GM18499 (cell line): Measurements from ENCODE around the gene SLC25A45.
"Not testable (repeated sequence)": the region's sequence is repeated elsewhere in the genome, so short reads cannot be mapped to it uniquely, and the experiment has no call there.

Source experiments
- ATAC-seq: cut with Tn5 transposase; IDR thresholded peaks from one replicate; pipeline ENCODE4 v1.9.1; 2021; ENCODE audit warnings: moderate number of reproducible peaks; ENCODE audit not compliant: insufficient read depth, unreplicated experiment

The SLC25A45 gene

GRCh38 chr11:65421794-65422632 lies 39.6 kb upstream of the SLC25A45 start:
- no peak for ATAC-seq

DNA sequence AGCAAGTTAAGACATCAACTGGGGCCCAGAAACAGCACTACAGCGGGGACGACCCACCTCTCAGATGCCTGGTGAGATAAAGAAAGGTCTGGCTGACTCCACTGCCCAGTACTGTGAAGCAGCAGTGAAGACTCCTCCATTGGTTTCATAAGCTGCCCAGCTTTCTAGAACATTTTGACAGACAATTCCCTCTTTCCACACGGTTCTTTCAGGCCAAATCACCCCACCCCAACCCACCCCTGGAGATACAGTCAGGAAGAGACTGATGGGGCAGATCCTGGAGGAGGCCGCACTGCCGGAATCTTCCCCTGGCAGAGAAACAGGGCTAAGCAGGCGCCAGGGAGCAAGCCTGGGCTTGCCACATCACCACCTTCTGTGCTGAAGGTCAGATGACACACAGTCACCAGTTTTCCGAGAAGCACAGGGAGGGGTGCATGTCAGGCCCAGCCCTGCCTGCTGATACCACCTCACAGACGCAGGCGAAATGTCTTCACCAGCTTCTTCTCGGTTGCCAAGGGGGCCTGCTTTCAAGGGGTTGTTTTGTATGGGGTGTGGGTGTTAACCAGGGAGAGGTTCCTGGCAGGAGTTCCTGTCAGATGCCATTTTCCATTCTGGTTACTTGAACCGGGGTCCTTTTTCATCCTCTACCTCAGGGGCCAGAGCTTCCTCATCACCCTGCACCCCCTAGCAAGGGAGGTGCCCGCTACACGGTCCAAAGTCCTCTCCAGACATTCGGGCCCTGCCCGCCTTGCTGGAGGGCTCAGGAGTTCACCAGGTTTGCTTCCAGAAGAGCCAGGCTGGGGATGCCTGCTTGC lies 38.7 kb upstream of the SLC25A45 start:
- no peak for ATAC-seq

GRCh38 chr11:65420506-65420905 lies 38.1 kb upstream of the SLC25A45 start:
- ATAC-seq = no peak

GRCh38 chr11:65419772-65420481 lies 37.5 kb upstream of the SLC25A45 start:
- ATAC-seq = no peak

DNA sequence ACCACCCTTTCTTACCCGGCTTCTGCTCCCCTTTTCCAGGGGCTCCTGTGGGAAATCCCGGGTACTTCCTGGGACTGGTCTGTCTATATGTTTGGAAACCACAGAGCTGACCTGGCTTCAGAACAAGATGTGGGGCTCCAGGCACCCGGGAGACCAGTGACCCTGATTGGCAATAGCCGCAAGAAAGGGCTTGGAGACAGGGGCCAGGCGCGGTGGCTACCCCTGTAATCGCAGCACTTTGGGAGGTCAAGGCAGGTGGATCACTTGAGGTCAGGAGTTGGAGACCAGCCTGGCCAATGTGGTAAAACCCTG lies 37.0 kb upstream of the SLC25A45 start:
- no peak for ATAC-seq

GRCh38 chr11:65418681-65419459 lies 36.4 kb upstream of the SLC25A45 start:
- peak; percentile 27 for ATAC-seq

- no peak for ATAC-seq
Measured at GRCh38 chr11:65418431-65418680, 35.9 kb upstream of the SLC25A45 start.

DNA sequence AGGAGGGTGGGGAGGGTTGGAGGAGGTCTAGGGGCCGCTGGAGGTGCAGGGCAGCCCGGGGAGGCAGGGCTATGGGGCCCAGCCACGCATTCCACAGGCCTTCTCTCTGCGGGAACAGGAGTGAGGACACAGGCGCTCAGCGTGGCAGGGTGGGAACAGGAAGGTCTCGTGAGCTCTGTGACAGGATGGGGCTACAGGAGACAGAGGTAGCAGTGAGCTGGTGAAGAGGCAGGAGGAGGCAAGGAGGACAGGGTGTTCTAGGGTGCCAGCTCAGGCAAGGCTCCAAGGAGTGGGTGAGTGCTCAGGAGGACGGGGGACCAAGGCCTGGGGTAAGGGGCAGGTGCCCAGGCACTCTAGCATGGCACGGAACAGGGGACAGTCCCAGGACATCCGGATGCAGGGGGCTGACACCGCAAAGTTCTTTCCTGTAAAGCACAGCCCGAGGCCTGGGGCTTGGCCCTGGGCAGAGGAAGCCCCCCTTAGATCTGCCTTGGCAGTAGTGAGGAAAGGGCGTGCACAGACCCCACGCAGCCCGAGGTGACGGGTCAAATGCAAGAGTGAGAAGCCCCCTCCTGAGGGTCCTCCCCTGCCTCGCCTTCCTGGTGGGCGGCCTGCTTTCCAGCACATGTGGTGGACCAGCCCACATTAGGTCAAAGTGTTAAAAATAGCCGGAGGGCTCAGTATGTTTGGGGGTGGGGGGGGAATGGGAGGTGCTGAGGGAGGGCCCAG lies 35.4 kb upstream of the SLC25A45 start:
- ATAC-seq = no peak

- ATAC-seq = no peak
Measured at GRCh38 chr11:65416841-65417701, 34.6 kb upstream of the SLC25A45 start.

DNA sequence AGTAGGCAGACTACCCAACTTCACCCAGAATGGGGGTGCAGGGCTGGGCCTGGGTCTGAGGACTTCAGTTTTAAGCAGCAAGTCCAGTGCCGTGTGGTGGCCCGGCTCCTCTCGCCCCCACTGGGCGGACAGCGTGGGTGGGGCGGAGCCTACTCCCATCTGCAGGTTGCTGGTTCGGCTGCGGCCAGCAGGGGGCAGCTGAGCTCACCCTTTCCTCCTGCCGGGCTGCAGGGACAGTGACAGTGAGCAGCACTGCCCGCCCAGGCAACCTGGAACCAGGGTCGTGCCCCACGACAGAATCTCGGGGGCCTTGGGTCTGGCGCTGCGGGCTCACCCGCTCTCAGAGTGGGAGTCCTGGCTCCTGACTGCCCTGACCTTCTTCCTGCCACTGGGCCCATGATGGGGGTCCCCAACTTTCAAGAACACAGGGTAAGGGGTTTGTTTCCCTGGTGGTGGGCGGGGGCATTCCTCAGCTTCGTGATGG lies 33.9 kb upstream of the SLC25A45 start:
- ATAC-seq = no peak

DNA sequence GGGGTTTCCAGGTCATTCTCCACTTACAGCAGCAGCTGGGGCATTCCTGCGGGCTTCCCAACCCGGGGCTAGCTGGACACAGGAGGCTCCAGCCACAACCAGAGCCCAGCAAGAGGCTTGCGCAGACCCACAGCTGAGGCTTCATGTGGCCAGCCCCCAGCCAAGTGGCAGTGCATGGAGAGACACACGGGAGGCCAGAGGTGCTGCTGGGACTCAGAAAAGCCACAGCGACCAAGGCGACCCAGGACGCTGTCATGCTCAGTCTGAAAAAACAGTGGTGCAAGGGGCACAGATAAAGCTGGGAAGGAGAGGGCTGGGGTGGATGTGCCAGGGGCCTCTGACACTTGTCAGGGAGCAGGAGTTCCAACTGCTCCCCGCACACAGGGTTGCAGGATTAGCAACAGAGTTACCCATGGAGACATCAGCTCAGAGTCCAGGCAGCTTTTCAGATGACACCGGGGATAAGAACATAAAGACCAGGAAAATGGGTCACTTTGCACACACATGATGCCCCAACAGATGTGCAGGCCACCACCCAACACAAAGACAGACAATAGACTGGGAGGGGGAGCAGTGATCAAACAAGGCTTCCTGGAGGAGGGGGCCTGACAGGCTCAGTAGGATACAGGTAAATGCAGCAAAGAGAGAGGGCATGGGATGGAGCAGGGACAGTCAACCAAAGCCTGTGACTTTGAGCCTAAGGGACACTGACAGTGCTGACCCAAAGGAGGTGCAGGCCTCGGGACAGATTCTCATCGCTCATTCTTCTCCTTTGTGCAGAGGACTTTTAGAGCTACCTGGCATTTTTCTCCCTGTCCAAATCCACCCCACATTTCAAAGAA lies 33.3 kb upstream of the SLC25A45 start:
- ATAC-seq = no peak

GRCh38 chr11:65414776-65415498 lies 32.5 kb upstream of the SLC25A45 start:
- no peak for ATAC-seq

DNA sequence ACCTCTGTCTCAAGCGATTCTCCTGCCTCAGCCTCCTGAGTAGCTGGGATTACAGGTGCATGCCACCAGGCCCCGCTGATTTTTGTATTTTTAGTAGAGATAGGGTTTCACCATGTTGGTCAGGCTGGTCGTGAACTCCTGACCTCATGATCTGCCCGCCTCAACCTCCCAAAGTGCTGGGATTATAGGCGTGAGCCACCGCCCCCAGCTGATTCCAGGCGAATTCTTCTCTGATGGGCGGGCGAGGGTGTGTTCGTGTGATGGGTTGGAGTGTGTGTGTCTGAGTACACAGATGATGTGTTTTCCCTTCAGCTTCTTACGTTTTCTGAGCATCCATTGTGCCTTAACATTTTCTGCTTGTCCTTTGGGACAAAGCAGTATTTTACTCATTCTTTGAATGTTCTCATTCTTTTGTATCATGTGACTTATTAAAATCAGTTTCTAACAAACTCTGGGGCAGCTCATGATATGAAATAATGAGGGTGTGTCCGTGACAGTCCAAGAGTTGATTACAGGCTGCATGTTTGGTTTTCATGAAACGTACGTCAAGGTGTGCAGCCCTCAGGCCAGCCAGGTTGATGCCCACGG lies 30.7 kb upstream of the SLC25A45 start:
- ATAC-seq = not testable (repeated sequence)

DNA sequence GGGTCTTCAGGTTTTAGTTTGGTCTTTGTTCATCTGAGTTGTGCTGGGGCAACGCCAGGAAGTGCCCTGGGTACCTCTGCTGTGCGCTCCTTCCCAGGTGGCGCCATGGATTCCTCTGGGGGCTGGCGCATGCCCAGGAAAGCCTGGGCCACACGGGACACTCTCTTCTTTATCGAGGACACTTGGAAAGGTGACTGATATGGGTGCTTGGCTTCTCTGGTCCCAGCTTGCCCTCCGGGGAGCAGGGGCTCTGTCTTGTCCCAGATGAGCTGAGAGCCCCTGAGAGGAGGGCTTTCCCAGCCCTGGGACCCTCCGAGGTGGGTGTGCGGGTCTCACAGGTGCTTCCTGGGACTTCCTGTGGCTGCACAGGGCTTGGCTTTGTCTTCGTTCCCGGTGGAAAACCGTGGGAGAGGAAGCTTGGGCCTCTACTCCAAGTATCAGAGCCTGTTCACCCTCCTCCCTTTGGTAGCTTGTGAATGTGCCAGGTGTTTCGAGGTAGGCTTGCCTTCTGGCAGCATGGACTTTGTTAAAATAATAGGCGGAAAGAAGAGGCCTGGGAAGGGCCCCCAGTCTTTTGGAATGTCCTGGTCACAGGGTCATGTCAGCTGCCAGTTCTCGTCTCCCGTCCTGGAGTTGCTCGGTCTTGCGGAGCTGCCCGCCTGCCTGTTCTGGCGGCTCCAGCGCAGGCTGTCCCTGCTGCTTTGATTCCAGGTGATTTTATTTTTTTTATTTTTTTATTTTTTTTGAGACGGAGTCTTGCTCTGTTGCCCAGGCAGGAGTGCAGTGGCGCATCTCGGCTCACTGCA lies 30.0 kb upstream of the SLC25A45 start:
- no peak for ATAC-seq

GRCh38 chr11:65411681-65412070 lies 29.2 kb upstream of the SLC25A45 start:
- no peak for ATAC-seq
